HG03457 (cell line): ENCODE data around the gene PTPRC.

Source experiments
- ATAC-seq: cut with Tn5 transposase; IDR thresholded peaks from one replicate; pipeline ENCODE4 v1.9.1; 2021; ENCODE audit warnings: moderate number of reproducible peaks; ENCODE audit not compliant: unreplicated experiment

The PTPRC gene

GRCh38 chr1:198642983-198643382 lies 4.1 kb downstream of the PTPRC start:
- ATAC-seq = no peak

- no peak for ATAC-seq
These were observed 5.0 kb downstream of the PTPRC start for GRCh38 chr1:198643808-198644207.

- no peak for ATAC-seq
These were observed 8.2 kb downstream of the PTPRC start for GRCh38 chr1:198647055-198647454.

- ATAC-seq = no peak
These were observed 9.8 kb downstream of the PTPRC start for GRCh38 chr1:198648592-198648991.

- no peak for ATAC-seq
These were observed 10.6 kb downstream of the PTPRC start for GRCh38 chr1:198649232-198649967.

GRCh38 chr1:198649968-198650338 lies 11.1 kb downstream of the PTPRC start:
- no peak for ATAC-seq

- no peak for ATAC-seq
These were observed 11.7 kb downstream of the PTPRC start for GRCh38 chr1:198650506-198650905.

GRCh38 chr1:198651650-198652400 lies 13.0 kb downstream of the PTPRC start:
- ATAC-seq = no peak

GRCh38 chr1:198653808-198654413 lies 15.1 kb downstream of the PTPRC start:
- no peak for ATAC-seq

GRCh38 chr1:198655459-198656121 lies 16.8 kb downstream of the PTPRC start:
- ATAC-seq = no peak

- ATAC-seq = no peak
These were observed 17.7 kb downstream of the PTPRC start for GRCh38 chr1:198656500-198656932.

GRCh38 chr1:198657550-198658064 lies 18.8 kb downstream of the PTPRC start:
- no peak for ATAC-seq

- no peak for ATAC-seq
These were observed 21.8 kb downstream of the PTPRC start for GRCh38 chr1:198660341-198661261.

GRCh38 chr1:198662821-198663220 lies 24.0 kb downstream of the PTPRC start:
- no peak for ATAC-seq

GRCh38 chr1:198664068-198664788 lies 25.4 kb downstream of the PTPRC start:
- no peak for ATAC-seq

GRCh38 chr1:198667186-198667585 lies 28.3 kb downstream of the PTPRC start:
- ATAC-seq = no peak

- ATAC-seq = no peak
These were observed 29.0 kb downstream of the PTPRC start for GRCh38 chr1:198667807-198668206.

GRCh38 chr1:198669023-198669698 lies 30.3 kb downstream of the PTPRC start:
- ATAC-seq = peak; percentile 81

GRCh38 chr1:198669771-198670170 lies 30.9 kb downstream of the PTPRC start:
- no peak for ATAC-seq
